GM20000 (cell line): Measurements from ENCODE around the gene HEG1.

ENCODE experiments used
- DNase-seq: peaks from one replicate; pipeline ENCODE4 v3.0.0; 2012; ENCODE audit warnings: low spot score
- CTCF ChIP-seq: IDR thresholded peaks from 2 replicates; pipeline ENCODE4 v1.5.1; 2012; ENCODE audit warnings: mild to moderate bottlenecking, control low read depth; ENCODE audit errors: extremely low read depth, missing control alignments

HEG1 gene

GRCh38 chr3:124984754-124985153, 71.0 kb downstream of the HEG1 start:
- no peak for DNase-seq
- TF ChIP-seq CTCF, result no peak

- no peak for TF ChIP-seq CTCF
- no peak for DNase-seq
Observed at GRCh38 chr3:124982855-124983254, 72.9 kb downstream of the HEG1 start.

GRCh38 chr3:124981472-124981871, 74.3 kb downstream of the HEG1 start:
- DNase-seq, result no peak
- TF ChIP-seq CTCF, result no peak

GRCh38 chr3:124978627-124979026, 77.2 kb downstream of the HEG1 start:
- DNase-seq, result no peak
- TF ChIP-seq CTCF, result no peak

- TF ChIP-seq CTCF, result no peak
- no peak for DNase-seq
Observed at GRCh38 chr3:124976383-124976782, 79.4 kb downstream of the HEG1 start.

GRCh38 chr3:124974691-124975090, 81.1 kb downstream of the HEG1 start:
- DNase-seq, result no peak
- TF ChIP-seq CTCF, result no peak

GRCh38 chr3:124973290-124973689, 82.5 kb downstream of the HEG1 start:
- no peak for TF ChIP-seq CTCF
- DNase-seq, result no peak

GRCh38 chr3:124972457-124972856, 83.3 kb downstream of the HEG1 start:
- DNase-seq, result no peak
- no peak for TF ChIP-seq CTCF
